PC-3 (cell line): ENCODE results near the gene PSKH1. TPM values are rescaled to one million over a fixed set of nuclear protein-coding genes. Genes with fewer than 3 reads are reported as not detected.

Experiments
- total RNA-seq: library from RNA; depleted of rRNA; stranded (reverse); fragments of >200 nt; gene quantifications from 2 replicates; pipeline ENCODE4 v1.2.3, GENCODE V29; 2014; rRNA removed

The PSKH1 gene
- total RNA-seq, 1 experiment from 2014 or later: 6.6 TPM

Other genes starting within 250 kb of the PSKH1 start
- 0.33 and 0.40 TPM in 2 replicates for gene CARMIL2, start 248.1 kb upstream of the PSKH1 start, total RNA-seq
- 26.3 and 31.7 TPM in 2 replicates for gene ACD, start 233.0 kb upstream of the PSKH1 start, total RNA-seq
- gene PARD6A, start 232.3 kb upstream of the PSKH1 start, total RNA-seq: 15.1 and 16.4 TPM in 2 replicates
- gene ENKD1, start 226.5 kb upstream of the PSKH1 start, total RNA-seq: 12.0 and 19.4 TPM in 2 replicates
- gene C16orf86, start 226.4 kb upstream of the PSKH1 start, total RNA-seq: not detected in 2 replicates
- 21.8 and 22.2 TPM in 2 replicates for gene GFOD2, start 173.9 kb upstream of the PSKH1 start, total RNA-seq
- 5.5 and 7.7 TPM in 2 replicates for gene RANBP10, start 86.7 kb upstream of the PSKH1 start, total RNA-seq
- gene TSNAXIP1, start 86.4 kb upstream of the PSKH1 start, total RNA-seq: 0.44 and 0.86 TPM in 2 replicates
- 39.1 and 39.8 TPM in 2 replicates for gene THAP11, start 50.9 kb upstream of the PSKH1 start, total RNA-seq
- 98.5 and 167 TPM in 2 replicates for gene NUTF2, start 46.3 kb upstream of the PSKH1 start, total RNA-seq
- gene CENPT, start 45.6 kb upstream of the PSKH1 start, total RNA-seq: 31.8 and 35.1 TPM in 2 replicates
- gene EDC4, start 20.2 kb upstream of the PSKH1 start, total RNA-seq: 58.9 and 94.7 TPM in 2 replicates
- not detected in 2 replicates for gene NRN1L, start 8.4 kb upstream of the PSKH1 start, total RNA-seq
- 0.98 and 1.6 TPM in 2 replicates for gene CTRL, start 38.6 kb downstream of the PSKH1 start, total RNA-seq
- 51.3 and 52.0 TPM in 2 replicates for gene PSMB10, start 43.6 kb downstream of the PSKH1 start, total RNA-seq
- gene LCAT, start 50.9 kb downstream of the PSKH1 start, total RNA-seq: 3.2 and 4.6 TPM in 2 replicates
- 29.3 and 33.2 TPM in 2 replicates for gene SLC12A4, start 75.4 kb downstream of the PSKH1 start, total RNA-seq
- gene DPEP3, start 87.2 kb downstream of the PSKH1 start, total RNA-seq: not detected in 2 replicates
- gene DPEP2, start 106.2 kb downstream of the PSKH1 start, total RNA-seq: not detected in 2 replicates
- not detected in 2 replicates for gene DPEP2NB, start 122.7 kb downstream of the PSKH1 start, total RNA-seq
- gene DDX28, start 130.0 kb downstream of the PSKH1 start, total RNA-seq: 13.4 and 16.6 TPM in 2 replicates
- gene DUS2, start 130.0 kb downstream of the PSKH1 start, total RNA-seq: 19.9 and 21.4 TPM in 2 replicates
- 12.1 and 14.5 TPM in 2 replicates for gene NFATC3, start 192.1 kb downstream of the PSKH1 start, total RNA-seq